RWPE1 (cell line): ENCODE data around the gene MCF2L.

ENCODE experiments used
- CTCF ChIA-PET: fragments of 350-600 bp; sonication (Branson Sonifier 250); formaldehyde crosslinking; extraction: SDS; loops from one replicate; lab custom pipeline; 2021; lab: Yijun Ruan, JAX
- POLR2A ChIA-PET: fragments of 400-600 bp; formaldehyde crosslinking; extraction: SDS; loops from one replicate; lab custom pipeline; 2020; ENCODE audit warnings: antibody characterized with exemption; ENCODE audit not compliant: low non-redundant PET; lab: Yijun Ruan, JAX
- DNase-seq: peaks from one replicate; pipeline ENCODE4 v3.0.0; 2012; ENCODE audit warnings: low spot score
- H3K27ac ChIP-seq: fragments of 450-650 bp; 2 replicates; pipeline ENCODE4 v1.5.1; 2017
- TF ChIP-seq, protein P1 (sequence below): fragments of 450-650 bp; conservative IDR thresholded peaks from 2 replicates; pipeline ENCODE4 v1.5.1; 2017; ENCODE audit warnings: low read depth, mild to moderate bottlenecking

The MCF2L gene

DNA sequence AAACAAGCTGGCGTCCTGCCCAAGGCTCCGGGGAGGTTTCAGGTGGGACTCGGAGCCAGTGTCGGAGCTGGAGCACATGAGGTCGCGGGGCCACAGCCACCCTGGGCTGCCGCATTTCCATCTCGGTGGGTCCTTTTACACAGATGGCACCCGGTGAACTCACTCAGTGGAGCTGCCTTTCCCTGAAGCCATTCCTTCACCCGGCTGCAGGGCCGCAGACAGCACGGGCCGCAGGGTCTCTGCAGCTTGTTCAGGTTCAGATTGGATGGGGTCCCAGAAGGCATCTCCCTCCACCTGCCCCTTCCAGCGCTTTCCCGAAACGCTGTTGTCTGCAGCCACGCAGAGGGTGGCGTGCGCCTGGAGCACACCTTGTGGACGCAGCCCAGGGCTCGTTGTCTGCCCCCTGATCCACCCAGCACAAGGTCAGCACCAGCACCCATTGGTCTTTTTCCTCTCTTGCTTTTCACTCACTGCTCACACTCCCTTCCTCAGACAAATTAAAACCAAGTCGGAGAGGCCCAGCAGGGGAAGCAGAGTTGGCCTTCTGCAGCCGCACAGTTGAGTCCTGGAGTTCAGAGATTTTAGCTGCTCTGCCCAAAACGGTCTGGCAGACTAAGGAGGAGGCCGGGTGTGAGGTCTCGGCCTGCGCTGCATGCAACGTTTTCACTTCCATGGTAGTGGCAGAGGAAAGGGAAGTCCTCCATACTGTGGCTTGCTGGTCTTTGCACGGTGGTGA lies 18.1 kb downstream of the MCF2L start:
- DNase-seq, result no peak
- TF ChIP-seq, protein P1, sequence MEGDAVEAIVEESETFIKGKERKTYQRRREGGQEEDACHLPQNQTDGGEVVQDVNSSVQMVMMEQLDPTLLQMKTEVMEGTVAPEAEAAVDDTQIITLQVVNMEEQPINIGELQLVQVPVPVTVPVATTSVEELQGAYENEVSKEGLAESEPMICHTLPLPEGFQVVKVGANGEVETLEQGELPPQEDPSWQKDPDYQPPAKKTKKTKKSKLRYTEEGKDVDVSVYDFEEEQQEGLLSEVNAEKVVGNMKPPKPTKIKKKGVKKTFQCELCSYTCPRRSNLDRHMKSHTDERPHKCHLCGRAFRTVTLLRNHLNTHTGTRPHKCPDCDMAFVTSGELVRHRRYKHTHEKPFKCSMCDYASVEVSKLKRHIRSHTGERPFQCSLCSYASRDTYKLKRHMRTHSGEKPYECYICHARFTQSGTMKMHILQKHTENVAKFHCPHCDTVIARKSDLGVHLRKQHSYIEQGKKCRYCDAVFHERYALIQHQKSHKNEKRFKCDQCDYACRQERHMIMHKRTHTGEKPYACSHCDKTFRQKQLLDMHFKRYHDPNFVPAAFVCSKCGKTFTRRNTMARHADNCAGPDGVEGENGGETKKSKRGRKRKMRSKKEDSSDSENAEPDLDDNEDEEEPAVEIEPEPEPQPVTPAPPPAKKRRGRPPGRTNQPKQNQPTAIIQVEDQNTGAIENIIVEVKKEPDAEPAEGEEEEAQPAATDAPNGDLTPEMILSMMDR, result no peak
- POLR2A ChIA-PET, result no interaction called here
- no peak overlapping the region for H3K27ac ChIP-seq
- CTCF ChIA-PET, result interaction anchor here (0.6 kb wide), 1 partner anchor 36 kb away, joined by 3 read pairs; no protein-coding TSS in a partner anchor

DNA sequence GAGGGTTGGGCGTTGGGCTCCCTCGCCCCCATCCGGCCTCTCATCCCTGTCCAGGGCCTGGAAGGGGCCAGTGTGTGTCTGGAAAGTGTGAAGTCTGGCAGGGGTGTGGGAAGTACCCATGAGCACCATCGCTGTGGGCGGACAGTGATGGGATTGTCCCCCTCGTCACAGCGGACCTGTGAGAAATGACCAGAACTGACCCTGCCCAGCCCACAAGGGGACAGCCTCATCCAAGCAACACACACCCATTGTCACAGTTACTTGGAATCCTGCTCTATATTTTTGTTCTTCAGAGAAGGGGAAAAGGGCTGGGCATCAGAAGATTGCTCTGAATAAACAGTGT lies 18.6 kb downstream of the MCF2L start:
- no peak for DNase-seq
- POLR2A ChIA-PET, result no interaction called here
- TF ChIP-seq, protein P1, result no peak
- H3K27ac ChIP-seq, result no peak overlapping the region
- CTCF ChIA-PET, result interaction anchor here (0.6 kb wide), 1 partner anchor 35 kb away, joined by 3 read pairs; no protein-coding TSS in a partner anchor

DNA sequence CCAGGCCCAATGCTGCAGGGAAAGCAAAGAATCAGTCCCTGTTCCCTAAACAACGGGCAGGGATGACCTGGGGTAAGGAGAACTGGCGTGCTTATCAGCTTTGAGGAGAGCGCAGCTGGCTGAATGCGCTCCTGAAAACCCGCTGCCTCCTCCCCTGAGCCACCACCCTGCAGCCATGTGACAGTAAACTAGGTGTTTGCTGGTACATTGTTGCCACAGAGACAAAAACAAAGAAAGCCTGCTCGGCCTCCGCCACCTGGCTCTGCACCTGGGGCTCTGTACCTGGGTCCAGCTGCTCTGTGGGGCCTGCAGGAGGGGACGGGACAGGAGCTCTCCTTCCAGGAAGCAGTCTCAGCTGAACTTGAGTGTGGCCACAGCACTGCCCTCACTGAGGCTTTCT lies 21.8 kb downstream of the MCF2L start:
- POLR2A ChIA-PET, result no interaction called here
- H3K27ac ChIP-seq, result no peak overlapping the region
- TF ChIP-seq, protein P1, result no peak
- no peak for DNase-seq
- CTCF ChIA-PET, result no interaction called here

DNA sequence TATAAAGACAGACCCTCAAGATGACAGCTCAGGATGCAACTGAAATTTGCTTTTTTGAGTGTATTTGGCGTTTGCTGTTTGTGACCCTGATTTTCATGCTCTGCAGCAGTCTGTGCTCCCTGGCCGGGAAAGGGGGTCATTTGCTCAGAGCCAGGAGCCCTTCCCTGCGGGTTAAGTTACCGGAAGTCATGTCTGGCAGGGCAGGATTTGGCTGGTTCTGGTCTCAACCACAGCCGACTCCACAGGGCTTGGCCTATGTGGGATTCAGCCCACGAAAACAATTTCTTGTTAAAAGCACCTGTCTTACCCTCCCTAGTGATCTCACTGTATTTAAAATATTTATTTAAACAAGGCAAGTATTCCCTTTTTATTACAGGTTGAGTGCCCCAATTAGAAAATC lies 22.6 kb downstream of the MCF2L start:
- CTCF ChIA-PET, result no interaction called here
- no peak for DNase-seq
- POLR2A ChIA-PET, result no interaction called here

DNA sequence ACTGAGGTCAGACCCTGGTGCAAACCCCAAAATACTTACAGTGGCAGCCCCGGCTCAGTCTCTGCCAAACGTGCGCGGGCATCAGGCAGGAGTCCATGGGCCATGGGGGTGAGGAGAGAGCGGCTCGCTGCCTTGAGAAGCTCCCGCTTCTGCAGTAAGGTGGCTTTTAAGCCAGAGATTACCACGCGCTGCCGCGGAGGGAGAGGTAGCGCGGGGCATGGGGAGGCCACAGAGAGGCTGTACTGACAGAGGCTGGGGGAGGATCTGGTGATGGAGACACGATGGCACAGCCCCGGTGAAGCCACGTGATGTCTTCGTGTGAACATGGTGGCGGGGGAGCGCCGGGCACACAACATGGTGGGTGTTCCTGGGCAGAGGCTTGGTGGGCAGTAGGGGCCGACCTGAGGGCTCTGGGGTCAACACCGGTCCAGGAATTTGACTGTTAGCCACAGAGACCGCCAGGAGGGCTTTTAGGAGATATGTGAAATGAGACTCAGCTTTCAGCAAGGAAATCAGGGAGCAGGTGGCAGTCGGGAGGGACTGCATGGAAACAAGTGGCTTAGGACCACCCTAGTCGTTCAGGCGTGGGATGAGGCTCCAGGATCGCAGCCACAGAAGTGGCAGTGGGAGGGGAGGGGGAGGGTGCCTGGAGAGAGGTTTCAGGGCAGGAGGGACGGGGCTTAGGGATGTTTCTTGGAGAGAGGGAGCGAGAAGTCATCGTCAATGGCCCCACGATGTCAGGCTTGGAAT lies 24.1 kb downstream of the MCF2L start:
- POLR2A ChIA-PET, result no interaction called here
- H3K27ac ChIP-seq, result no peak overlapping the region
- no peak for DNase-seq
- CTCF ChIA-PET, result no interaction called here
- TF ChIP-seq, protein P1, result no peak

More for the DNA sequence above, 22.6 kb downstream of the MCF2L start:
- no peak overlapping the region for H3K27ac ChIP-seq
- TF ChIP-seq, protein P1, result no peak

DNA sequence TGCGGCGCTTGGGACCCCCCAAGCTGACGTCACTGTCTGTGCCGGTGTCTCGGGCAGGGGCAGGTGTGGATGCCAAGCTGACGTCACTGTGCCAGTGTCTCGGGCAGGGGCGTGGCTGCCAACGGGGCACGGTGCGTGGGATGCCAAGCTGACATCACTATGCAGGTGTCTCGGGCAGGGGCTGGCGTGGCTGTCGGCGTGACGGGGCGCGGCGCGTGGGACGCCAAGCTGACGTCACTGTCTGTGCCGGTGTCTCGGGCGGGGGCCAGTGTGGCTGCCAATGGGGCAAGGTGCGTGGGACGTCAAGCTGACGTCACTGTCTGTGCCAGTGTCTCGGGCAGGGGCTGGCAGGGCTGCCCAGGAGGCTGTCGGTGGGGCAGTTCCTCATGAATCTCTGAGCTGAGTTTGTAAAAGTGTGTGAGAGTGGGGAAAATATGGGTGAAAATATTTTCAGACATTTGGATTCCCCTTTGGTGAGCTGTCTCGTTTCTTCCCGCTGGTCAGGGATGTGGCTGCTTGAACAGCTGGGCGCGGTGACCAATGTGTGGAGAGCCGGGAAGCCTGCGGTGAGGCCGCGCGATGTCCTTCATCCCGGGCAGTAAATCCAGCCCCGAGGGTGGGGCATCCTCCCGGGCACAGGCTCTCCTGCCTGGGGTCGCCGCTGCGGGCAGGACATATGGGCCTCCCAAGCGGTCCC lies 25.2 kb downstream of the MCF2L start:
- no peak for DNase-seq
- no peak overlapping the region for H3K27ac ChIP-seq
- ChIA-PET POLR2A (no interaction called here), CTCF (no interaction called here)
- TF ChIP-seq, protein P1, result no peak
